GM19468 (cell line): ENCODE results near the gene GPR141.
A peak's percentile ranks its signal among the peaks of the same experiment; 100 is the strongest.
"Not testable (repeated sequence)": the region's sequence is repeated elsewhere in the genome, so short reads cannot be mapped to it uniquely, and the experiment has no call there.

ENCODE experiments used
- ATAC-seq: cut with Tn5 transposase; IDR thresholded peaks from one replicate; pipeline ENCODE4 v1.9.1; 2021; ENCODE audit warnings: mild to moderate bottlenecking, moderate library complexity, moderate number of reproducible peaks; ENCODE audit not compliant: unreplicated experiment; ENCODE audit errors: extremely low read depth

The GPR141 gene

DNA sequence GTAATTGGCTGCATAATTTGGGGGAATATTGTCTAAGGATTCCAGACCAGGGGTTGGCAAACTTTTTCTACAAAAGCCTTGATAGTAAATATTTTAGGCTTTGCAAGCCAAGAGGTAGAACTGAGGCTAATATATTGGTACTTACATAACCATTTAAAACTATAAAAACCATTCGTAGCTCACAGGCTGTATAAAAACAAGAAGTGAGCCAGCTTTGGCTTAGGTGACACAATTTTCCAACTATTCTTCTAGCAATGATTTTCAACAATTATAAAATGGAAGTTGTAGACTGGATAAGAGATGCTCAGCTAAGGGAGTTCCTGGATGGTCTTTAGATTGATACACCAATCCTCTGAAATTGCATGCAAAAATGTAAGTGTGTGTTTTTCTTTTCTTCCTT lies 1.4 kb downstream of the GPR141 start:
- no peak for ATAC-seq

DNA sequence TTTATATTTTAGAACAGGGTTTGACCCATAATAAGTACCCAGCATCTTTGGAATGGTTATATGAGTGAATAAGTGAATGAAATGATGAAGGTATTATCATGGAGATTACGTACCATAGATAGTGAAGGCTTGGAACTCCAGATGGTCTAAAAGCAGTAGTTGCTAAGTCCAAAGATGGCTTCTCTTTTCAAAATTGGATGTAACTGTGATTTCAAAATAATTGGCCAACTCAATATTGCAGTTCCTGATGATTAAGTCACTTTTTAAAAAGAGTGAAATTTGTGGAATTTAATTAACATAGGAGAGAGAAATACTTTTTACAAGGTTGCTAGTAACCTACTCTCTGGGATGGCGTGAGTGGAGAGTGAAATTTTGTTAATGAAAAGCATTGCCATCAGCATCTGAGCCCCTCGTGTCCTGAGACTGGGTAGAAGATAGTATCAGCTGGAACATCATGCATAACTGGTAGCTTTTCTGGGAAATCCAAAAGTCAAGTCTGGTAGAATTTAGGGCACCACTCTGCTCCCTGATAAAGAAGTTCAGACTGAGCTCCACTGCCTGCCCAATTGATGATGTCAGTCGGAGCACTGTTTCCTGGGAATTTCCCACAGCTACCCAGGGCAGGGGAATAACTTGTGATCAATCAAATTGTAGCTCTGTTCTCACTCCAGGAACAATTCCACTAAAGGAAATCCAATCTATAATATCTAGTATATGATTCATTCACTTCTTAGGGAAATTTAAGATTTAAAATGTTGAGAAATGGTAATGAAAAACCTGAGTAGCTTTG lies 3.2 kb downstream of the GPR141 start:
- no peak for ATAC-seq

DNA sequence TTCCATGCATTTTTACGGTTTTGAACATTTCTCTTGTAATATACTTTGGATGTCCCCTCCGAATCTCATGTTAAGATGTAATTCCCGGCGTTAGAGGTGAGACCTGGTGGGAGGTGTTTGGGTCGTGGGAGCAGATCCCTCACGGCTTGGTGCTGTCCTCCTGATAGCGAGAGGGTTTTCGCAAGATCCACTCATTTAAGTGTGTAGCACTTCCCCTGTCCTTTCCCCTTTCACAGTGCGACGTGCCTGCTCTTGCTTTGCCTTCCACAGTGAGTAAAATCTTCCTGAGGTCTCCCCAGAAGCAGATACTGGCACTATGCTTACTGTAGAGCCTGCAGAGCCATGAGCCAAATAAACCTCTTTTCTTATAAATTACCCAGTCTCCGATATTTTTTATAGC lies 6.6 kb downstream of the GPR141 start:
- no peak for ATAC-seq

DNA sequence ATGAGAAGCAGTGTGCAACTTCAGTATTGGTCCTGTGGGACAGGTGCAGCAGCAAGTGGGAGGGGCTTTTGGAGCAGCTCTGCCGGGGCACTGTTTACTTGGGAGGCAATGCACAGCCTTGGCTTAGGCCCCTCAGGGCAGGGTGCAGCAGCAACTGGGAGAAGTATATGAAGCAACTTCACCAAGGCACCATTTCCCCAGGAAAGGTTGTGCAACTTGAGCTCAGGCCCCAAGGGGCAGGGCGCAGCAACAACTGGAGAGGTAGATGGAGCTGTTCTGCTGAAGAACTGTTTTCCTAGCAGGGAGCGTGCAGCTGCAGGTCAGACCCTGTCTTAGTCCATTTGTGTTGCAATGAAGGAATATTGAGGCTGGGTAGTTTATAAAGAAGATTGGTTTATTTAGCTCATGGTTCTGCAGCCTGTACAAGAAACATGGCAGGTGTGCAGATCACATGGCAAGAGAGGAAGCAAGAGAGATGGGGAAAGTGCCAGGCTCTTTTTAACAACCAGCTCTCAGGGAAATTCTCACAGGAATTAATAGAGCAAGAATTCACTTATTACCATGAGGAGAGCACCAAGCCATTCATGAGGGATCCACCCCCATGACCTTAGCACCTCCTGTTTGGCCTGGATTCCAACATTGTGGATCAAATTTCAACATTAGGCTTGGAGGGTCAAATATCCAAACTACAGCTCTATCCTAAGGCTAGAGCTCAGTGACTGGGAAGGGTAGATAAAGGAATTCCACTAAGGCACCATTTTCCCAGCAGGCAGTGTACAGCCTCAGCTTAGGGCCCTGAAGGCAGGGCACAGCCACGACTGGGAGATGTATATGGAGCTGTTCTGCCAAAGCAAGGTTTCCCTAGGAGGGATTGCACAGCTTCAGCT lies 10.9 kb downstream of the GPR141 start:
- ATAC-seq, result no peak

DNA sequence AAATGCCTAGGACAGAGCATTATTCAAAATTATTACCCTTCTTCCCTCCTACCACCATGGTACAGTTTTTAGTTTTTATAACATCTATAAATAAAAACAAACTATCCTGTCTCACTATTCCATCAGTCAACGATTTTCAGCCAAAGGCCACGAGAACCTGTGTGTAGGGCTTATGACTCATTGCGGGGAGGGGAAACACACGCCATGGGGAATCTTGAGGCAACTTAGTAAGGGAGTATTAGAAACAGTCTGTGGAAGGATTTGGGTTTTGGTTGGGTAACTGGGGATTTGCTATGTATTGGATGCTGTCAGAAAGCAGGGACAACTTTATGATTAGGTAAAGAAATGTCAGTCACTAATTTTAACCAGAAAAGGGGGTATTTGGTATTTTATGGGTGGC lies 14.7 kb downstream of the GPR141 start:
- no peak for ATAC-seq

DNA sequence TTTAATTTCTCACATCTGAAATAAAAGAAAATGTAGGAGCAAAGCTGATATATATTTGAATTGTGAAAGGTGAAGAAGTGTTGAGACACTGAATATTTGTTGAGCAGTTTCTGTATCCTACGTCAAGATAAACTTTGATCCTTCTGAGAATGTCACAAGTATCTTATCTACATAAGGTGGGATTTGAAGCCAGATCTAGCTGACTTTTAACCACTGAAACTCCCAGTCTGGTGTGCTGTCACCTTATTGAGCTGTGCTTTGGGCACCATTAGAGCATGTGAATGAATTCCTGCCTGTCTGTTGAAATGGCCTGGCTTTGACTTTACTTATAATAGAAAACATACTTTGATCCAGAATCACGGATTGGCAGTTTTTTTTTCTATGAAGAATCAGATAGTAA lies 15.2 kb downstream of the GPR141 start:
- no peak for ATAC-seq

DNA sequence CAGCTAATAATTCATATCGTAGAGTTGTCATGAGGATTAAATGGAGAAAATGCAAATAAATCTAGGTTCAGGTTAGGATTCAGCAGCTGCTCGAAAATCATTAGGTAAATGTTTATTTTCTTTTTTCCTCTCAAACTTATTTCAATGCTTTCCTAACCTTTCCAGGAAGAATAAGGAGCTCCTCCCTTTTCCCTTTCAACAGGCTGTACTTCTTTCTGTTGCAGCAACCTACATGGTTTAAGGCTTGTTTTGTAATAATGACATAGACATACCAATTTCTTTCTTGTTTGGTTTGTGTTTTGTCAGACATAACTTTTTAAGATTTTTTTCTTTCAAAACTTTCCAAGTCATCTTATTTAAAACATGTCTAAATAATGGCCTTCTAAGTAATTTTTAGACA lies 18.2 kb downstream of the GPR141 start:
- ATAC-seq, result no peak

DNA sequence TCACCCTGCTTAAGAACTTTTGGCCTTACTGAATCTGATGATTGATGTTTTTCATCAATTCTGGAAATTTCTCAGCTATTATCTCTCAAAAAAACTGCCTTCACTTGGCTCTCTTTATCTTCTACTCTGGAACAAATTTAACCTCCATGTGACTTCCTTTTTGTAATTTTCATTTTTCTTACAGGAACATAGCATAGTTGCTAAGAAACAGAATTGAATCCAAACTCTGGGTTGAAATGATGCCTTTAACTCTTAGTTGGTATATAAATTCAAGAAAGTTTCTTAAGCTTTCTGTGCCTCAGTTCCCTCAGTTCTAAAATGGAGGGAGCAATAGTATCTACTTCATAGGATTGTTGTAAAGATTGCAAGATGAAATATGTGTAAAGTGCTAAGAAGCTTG lies 19.8 kb downstream of the GPR141 start:
- no peak for ATAC-seq

DNA sequence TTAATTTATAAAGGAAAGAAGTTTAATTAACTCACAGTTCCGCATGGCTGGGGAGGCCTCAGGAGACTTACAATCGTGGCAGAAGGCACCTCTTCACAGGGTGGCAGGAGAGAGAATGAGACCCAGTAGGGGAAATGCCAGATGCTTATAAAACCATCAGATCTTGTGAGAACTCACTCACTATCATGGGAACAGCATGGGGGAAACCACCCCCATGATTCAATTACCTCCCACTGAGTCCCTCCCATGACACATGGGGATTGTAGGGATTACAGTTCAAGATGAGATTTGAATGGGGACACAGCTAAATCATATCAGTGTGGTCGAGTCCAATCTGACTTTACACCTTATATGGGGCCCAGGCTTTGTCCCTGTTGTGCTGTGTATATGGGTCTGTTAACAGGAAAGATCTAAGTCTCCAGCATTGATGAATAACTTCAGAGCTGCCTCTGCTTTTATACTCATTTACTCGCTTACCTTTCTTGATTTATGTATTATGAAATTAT lies 20.8 kb downstream of the GPR141 start:
- ATAC-seq, result not testable (repeated sequence)

DNA sequence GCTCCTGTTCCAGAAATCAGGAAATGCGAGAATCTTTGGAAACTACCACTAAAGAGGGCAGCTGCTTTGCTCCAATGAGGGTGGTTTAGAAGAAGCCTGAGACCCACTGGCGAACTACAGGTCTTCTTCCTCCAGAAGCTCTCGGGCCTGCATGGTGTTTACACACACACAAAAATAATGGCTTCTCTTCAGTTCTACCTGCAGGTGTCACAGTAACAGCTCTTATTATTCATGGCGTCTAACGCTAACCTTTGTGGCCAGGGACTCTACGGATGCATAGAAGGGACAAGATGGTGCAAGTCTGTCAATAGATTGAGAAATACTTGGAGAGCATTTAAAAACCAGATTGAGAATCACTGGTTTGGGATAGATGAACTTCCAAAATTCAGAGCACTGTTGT lies 22.4 kb downstream of the GPR141 start:
- no peak for ATAC-seq

DNA sequence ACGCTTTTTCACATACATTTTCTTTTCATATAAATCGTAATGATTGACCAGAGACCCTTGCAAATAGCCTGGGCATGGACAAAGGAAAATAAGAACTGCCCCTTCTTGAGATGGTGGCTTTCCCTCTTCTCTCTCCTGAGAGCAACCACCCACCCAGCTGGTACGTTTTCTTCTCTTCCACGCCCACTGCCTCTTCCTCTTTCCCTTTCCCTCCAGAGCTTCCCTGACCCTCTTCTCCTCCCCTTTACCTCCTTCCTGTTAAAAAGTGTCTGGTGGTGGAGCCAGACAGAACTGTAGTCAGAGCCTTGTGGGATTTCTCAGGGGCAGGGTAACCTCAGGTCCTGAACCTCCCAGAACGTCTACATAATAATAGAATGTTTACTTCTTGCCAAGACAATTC lies 23.2 kb downstream of the GPR141 start:
- ATAC-seq, result no peak

DNA sequence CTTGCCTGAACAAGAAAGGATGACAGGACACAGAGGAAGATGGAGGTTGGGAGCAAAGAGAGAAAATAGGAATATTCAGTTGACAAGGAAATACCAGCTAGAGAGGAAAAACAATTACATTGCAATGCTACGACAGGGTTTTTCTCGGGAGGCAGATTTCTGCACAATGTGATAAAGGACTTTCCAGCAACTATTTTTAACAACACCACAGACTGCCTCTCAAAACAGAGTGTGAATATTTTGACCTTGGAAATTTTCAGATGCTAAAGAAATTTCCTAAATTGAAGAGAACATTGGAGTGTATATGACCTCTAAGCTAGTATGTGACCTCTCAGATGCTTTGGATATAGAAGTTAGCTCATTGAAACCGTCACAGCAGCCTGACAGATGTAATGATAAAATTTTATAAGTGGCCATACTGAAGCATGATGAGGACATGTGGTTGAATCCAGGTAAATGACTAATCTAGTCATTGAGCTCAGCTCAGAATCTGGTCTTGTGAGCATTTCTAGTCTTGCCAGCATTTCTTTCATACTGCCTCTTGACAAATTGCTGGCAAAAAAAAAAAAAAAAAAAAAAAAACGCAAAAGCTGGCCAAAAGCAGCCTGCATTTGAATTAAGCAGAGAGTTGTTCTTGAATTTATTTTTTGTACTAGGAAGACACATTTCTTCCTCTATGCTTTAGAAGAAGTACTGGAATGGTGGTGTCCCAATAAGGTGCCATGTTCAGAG lies 24.4 kb downstream of the GPR141 start:
- ATAC-seq, result no peak

DNA sequence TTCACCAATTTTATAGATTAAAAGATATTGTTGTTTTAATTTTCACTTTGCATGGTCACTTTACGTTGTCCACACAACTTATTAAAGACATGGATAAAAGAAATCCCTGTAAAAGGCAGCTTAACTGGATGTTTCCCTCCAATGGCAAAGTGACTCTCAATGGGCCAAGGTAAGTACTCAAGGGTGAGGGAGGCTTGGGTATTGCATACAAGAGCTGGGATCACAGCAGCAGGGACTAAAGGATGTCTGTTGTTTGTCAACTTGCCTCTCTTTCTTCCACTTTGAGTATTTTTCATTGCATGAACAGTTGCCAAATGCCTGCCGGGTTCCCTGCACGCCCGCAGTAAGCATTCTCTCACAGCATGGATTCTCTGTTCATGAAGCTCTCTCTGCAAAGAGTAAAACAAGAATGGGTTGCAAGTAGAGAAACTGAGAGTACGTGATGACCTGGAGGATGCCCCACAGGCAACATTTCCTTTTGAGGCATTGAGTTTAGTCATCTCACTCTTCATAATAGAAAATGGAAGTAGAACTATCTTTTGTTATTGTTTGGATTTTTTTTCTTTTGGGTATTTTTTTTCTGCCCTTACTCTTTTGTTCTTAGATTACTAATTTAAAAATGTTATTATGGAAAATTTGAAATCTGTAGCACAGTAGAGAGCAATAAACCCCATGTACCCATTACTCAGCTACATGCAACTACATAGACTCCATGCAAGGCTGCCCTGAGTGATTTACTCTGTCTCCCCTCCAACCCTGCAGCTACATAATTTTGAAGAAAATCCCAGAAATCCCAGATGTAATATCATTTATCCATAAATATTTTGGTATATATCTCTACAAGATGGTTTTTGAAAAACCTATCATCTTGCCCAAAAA lies 26.3 kb downstream of the GPR141 start:
- ATAC-seq, result peak; percentile 68

DNA sequence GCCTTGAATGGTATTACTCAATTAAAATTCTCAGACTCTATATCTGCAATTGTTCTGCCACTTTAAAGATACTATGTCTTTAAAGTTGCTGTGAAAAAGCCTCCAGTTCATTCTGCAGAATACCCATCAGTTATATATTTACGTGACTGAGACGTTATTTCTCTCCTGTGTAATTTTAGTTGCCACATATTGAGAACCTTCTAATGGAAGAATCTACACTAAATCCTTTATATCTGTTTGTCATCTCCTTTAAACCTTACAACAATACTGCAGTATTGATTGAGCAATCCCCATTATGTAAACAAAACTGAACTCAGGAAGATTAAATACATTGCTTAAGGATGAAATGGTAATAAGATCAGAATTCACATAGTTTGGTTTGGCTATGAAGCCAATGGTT lies 30.0 kb downstream of the GPR141 start:
- no peak for ATAC-seq

DNA sequence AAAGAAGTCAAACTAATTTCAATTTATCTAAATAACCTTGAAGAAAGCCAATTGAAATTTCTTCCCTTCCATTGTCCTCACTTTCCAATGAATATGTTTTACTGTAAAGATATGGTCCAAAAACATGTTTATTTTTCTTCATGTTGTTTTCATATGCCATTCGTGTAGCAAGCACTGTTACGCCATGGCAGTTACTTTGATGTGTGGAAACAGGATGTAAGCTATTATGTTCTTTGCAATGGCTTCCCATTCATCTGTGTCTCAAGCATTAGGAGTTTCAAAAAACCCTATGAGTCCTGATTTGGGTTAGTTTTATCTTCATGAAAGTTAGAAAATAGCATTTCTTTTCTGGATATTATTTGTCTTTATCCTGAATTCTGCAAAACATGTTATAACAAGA lies 31.0 kb downstream of the GPR141 start:
- no peak for ATAC-seq

DNA sequence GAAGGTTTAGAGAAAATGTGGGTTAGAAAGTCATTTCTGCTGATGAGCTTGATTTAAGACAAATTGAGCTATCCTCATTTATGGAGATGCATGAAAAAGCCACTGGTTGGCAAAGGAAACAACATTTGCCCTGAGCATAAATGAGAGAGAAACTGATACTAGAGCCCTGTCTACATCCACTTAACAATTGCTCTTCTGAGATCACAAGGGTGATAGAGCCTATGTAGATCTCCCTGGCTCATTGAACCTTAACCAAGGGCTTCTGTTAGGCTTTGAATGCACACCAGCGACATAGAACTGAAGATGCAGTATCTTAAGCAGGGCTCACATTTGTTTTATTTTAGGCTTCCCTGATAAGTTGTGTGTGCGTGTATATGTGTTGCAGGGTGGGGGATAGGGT lies 35.0 kb downstream of the GPR141 start:
- ATAC-seq, result no peak

DNA sequence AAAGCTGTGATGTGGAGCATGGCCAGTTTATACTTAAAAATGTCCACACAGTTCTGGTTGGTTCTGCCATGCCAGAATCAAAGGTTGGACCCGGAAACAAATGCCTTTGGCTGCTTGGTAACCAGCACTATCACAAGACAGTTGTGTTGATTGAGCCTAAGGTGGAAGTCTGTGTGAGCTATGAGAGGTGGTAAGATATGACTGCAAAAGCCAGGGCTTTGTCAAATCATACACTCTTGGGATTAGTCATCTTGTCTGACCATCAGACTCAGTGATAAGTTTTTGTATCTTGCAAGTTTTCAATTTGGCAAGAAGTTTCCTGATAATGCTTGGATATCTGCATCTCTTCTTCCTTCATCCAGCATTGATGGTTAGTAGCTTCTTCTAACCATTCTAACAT lies 35.5 kb downstream of the GPR141 start:
- ATAC-seq, result no peak

DNA sequence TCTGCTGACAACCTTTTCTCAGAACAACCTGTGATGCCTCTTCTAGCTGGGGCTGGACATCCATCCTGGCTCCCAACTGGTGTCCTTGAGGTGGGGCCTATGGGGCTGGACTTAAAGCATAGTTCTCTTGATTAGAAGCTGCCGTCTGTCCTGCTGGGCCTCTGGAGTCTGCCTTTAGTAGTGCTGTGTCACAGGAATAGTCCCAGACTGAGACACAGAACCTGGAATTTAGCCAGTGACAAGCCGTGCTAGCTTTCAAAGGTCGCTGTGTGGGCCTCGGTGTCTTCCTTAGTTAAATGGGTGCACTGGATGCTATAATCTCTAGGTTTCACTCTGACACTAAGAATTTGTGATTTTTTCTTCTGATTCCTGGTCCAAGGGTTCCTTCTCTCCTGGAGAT lies 41.2 kb downstream of the GPR141 start:
- no peak for ATAC-seq

DNA sequence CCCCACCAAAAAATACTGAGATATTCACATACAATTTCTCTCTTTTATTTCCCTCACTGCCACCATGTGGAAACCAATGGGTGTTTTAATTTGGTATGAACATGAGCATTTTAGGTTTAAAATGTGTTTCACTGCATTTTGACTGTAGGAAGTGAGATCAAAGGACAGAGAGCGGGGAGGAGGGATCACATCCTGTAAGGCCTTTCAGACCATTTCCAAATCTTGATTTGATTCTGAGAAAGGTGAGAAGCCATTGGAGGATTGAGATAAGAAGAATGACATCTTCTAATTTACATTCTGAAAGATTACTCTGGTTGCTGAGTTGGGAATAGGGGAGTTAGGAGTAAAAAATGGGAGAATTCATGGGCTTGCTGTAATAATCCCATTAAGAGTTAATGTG lies 42.5 kb downstream of the GPR141 start:
- no peak for ATAC-seq

DNA sequence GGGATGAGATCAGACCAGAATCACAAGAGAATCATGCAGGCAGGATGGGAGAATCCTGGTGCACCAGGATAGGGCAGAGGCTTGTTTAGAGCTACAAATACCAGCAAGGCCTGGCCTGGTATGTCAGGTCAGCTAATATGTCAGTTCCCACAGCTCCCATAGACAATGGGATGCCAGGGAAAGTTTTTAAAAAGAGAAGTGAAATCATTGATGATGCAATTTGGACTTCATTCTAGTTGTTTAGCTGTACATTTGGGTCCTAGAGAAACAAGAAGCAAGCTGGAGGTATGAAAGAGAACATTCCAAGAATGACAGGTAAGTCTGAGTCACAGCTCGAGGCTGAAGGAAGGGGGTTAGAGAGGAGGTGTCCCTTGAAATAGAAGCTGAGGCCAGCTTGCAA lies 45.2 kb downstream of the GPR141 start:
- no peak for ATAC-seq
